Left ventricle myocardium inferior (tissue), 1 donor: ENCODE measurements around the gene CELF2. TPM values are rescaled to one million over a fixed set of nuclear protein-coding genes. Genes with fewer than 3 reads are reported as not detected.

Experiments used
- DNase-seq: peaks from one replicate; pipeline ENCODE4 v3.0.0-alpha.2; 2020
- H3K27ac ChIP-seq: fragments of 200-600 bp; replicated peaks from 2 replicates; pipeline ENCODE4 v1.8.0; 2021
- H3K27me3 ChIP-seq: fragments of 200-600 bp; 2 replicates; pipeline ENCODE4 v1.8.0; 2021; ENCODE audit warnings: low read depth
- H3K36me3 ChIP-seq: fragments of 200-600 bp; 2 replicates; pipeline ENCODE4 v1.8.0; 2021
- H3K4me1 ChIP-seq: fragments of 200-600 bp; 2 replicates; pipeline ENCODE4 v1.8.0; 2021
- H3K4me3 ChIP-seq: fragments of 200-600 bp; 2 replicates; pipeline ENCODE4 v1.8.0; 2021; ENCODE audit warnings: mild to moderate bottlenecking, moderate library complexity
- H3K9me3 ChIP-seq: fragments of 200-600 bp; replicated peaks from 2 replicates; pipeline ENCODE4 v1.8.0; 2021
- intact Hi-C: fragments of 100-400 bp; cut with micrococcal nuclease; formaldehyde crosslinking; loops from one replicate; pipeline ENCODE4 v1.11.0; 2022
- total RNA-seq: library from RNA; stranded (reverse); fragmentation: NEBNext Ultra II Directional; extraction: Animal tissue kit (Norgen Biotek cat#: 25700); gene quantifications from one replicate; pipeline ENCODE4 v1.2.1, GENCODE V29; 2021
- TF ChIP-seq, protein P1 (sequence below): fragments of 200-600 bp; IDR thresholded peaks from 2 replicates; pipeline ENCODE4 v1.8.0; 2021; ENCODE audit warnings: antibody characterized with exemption, mild to moderate bottlenecking, borderline replicate concordance
- donor health status: DM: no; HTN: yes; CAD: no; lungs with severe emphysema.

CELF2 gene
- total RNA-seq, 1 donor from 2014 or later = 74.9 TPM

- H3K4me1 ChIP-seq = no peaks in the 10 kb centered on the region
- no peaks in the 10 kb centered on the region for H3K27me3 ChIP-seq
- no peak overlapping the region for H3K27ac ChIP-seq
- TF ChIP-seq, protein P1, sequence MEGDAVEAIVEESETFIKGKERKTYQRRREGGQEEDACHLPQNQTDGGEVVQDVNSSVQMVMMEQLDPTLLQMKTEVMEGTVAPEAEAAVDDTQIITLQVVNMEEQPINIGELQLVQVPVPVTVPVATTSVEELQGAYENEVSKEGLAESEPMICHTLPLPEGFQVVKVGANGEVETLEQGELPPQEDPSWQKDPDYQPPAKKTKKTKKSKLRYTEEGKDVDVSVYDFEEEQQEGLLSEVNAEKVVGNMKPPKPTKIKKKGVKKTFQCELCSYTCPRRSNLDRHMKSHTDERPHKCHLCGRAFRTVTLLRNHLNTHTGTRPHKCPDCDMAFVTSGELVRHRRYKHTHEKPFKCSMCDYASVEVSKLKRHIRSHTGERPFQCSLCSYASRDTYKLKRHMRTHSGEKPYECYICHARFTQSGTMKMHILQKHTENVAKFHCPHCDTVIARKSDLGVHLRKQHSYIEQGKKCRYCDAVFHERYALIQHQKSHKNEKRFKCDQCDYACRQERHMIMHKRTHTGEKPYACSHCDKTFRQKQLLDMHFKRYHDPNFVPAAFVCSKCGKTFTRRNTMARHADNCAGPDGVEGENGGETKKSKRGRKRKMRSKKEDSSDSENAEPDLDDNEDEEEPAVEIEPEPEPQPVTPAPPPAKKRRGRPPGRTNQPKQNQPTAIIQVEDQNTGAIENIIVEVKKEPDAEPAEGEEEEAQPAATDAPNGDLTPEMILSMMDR = no peak
- intact Hi-C loops = no loop called here
- peaks cover 89% of the 10 kb centered on the region for H3K36me3 ChIP-seq
- no peak overlapping the region for H3K4me3 ChIP-seq
- H3K9me3 ChIP-seq = peaks cover 16% of the 10 kb centered on the region
- DNase-seq = no peak
Observed at GRCh38 chr10:11303361-11304170, 285.9 kb downstream of the CELF2 start.

DNA sequence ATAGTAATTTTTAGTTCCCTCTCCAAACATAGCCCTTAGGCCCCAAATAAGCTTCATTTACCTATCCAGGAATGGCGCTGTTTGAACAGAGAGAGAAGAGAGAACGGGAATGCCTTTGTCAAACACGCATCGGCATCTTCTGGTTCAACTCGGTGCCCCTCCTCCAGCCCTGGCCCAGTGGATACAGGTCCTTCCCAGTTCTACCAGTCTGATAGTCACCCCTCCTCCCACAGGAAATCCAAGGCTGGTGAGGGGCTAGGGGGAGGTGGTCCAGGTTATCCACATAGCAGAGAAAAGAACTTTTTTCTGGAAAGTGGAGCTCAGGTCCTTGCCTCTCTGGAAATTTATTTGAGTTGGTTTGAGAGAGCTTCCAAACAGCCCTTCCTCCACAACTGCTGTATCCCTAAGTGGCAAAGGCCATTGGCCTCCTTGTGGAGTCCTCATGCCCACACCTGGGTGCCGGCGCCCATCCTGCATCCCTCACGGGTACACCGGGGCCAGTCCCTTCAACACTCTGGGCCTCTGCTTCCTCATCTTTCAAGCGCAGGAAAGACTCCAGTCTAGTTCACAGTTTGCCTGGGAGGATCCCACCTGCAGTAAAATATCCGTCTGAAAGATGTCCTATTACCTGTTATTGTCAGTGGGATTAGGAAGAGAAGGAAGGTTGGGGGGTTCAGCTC, 287.4 kb downstream of the CELF2 start:
- Histone ChIP-seq H3K36me3 (peaks cover 92% of the 10 kb centered on the region), H3K4me3 (no peak overlapping the region), H3K9me3 (peaks cover 16% of the 10 kb centered on the region), H3K27ac (no peak overlapping the region), H3K4me1 (no peaks in the 10 kb centered on the region), H3K27me3 (no peaks in the 10 kb centered on the region)
- DNase-seq = no peak
- intact Hi-C loops = no loop called here
- TF ChIP-seq, protein P1 = no peak

DNA sequence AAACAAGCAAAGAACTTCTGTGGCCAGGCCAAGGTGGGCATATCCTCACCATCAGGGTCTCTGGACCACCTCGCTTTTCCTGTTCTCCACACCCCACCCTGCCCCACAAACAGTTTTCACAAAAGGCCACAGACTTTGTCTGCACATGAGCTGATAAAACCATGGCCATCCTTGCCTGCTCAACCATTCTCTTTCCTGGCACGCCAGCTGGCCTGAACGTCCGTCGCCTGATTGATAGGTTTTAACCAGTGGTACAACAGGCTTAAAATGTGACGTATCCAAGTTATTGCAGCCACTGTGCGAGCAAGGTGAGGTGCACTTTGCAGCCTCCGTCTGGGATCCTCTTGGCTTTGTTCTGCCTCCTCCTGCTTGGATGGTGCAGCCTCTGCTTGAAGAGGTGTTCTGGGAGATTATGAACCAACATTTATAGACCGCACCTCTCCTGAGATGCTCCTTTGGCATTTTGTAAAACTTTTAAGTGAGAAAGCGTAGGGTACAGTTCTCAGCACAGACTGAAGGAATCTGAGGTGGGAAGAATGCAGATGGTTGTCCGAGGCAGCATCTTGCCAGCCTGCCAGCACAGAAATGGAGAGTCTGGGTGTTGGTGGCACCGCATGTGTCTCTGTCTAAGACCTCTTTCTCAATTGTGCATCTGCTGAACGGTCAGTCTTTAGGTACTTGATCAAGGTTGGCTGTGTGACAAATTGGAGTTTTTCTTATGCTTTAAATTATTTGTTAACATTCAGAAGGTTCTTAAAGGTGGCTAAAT, 288.3 kb downstream of the CELF2 start:
- H3K9me3 ChIP-seq = peaks cover 16% of the 10 kb centered on the region
- peaks cover 90% of the 10 kb centered on the region for H3K36me3 ChIP-seq
- intact Hi-C loops = no loop called here
- TF ChIP-seq, protein P1 = no peak
- H3K4me3 ChIP-seq = no peak overlapping the region
- no peaks in the 10 kb centered on the region for H3K4me1 ChIP-seq
- H3K27ac ChIP-seq = no peak overlapping the region
- DNase-seq = no peak
- no peaks in the 10 kb centered on the region for H3K27me3 ChIP-seq

DNA sequence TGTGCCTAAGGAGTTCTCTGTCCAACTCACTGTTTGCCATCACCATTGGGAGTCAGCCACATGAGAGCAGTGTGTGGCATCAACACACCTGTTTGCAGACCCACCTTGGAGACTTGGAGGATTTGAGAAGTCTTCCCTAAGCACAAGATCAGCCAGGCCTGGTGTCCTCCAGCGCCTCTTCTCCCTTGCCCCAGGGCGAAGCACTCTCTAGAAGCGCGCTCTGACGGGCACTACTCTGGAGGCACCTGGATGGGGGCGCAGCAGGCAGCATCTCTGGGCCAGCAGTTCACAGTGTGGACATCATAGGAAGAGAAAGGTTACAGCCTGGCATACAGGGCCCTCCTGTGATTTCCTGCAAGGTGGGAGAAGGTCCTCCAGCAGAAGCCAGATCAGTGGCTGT, 289.3 kb downstream of the CELF2 start:
- intact Hi-C loops = no loop called here
- Histone ChIP-seq H3K4me3 (no peak overlapping the region), H3K4me1 (no peaks in the 10 kb centered on the region), H3K27me3 (no peaks in the 10 kb centered on the region), H3K9me3 (peaks cover 23% of the 10 kb centered on the region), H3K27ac (no peak overlapping the region), H3K36me3 (peaks cover 93% of the 10 kb centered on the region)
- TF ChIP-seq, protein P1 = no peak
- DNase-seq = no peak

- Histone ChIP-seq H3K9me3 (peaks cover 23% of the 10 kb centered on the region), H3K4me3 (no peak overlapping the region), H3K4me1 (peaks cover 5% of the 10 kb centered on the region), H3K27me3 (no peaks in the 10 kb centered on the region), H3K27ac (no peak overlapping the region), H3K36me3 (peaks cover 86% of the 10 kb centered on the region)
- intact Hi-C loops = no loop called here
- TF ChIP-seq, protein P1 = no peak
- DNase-seq = no peak
Observed at GRCh38 chr10:11307937-11308336, 290.3 kb downstream of the CELF2 start.
